ENCODE results near the gene NKTR.

NKTR gene

GRCh38 chr3:42657675-42658074, 57.2 kb downstream of the NKTR start:
- WGBS = 89% methylated on average over 4 of the region's 4 CpGs
- no peak overlapping the region for H3K9ac ChIP-seq (ENCODE audit: low read depth, low read length)
- no peak overlapping the region for H3K4me3 ChIP-seq (ENCODE audit: low read length)
- no peaks in the 10 kb centered on the region for H3K27me3 ChIP-seq (ENCODE audit: insufficient read depth, low read length)
- no peaks in the 10 kb centered on the region for H3K36me3 ChIP-seq (ENCODE audit: insufficient read depth, low read length)
- no peak overlapping the region for H3K27ac ChIP-seq (ENCODE audit: low read depth, low read length)
- H3K4me1 ChIP-seq (ENCODE audit: insufficient read depth, low read length) = peaks cover 18% of the 10 kb centered on the region
- H3K9me3 ChIP-seq (ENCODE audit: insufficient read depth, low read depth, low read length) = no peaks in the 10 kb centered on the region

DNA sequence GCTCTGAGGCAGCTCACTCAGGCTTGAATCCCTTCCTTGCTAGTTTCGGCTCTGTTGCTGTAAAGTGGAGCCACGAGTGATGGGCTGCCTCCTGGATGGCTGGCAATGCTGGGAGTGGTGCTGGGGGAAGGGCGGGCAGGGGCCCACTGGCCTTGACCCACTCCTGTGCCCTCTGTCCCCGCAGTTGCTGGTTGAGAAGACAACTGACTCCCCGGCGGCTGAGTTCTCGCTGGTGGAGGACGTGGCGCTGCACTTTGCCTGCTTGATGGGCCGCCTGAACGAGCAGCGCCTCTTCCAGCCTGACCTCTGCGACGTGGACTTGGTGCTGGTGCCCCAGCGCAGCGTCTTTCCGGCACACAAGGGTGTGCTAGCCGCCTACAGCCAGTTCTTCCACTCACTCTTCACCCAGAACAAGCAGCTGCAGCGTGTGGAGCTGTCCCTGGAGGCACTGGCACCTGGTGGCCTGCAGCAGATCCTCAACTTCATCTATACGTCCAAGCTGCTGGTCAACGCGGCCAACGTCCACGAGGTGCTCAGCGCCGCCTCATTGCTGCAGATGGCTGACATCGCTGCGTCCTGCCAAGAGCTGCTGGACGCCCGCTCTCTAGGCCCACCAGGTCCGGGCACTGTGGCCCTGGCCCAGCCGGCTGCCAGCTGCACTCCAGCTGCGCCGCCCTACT, 57.7 kb downstream of the NKTR start:
- H3K4me1 ChIP-seq (ENCODE audit: insufficient read depth, low read length) = peaks cover 13% of the 10 kb centered on the region
- WGBS = 94% methylated on average over 34 of the region's 34 CpGs
- no peak overlapping the region for H3K9ac ChIP-seq (ENCODE audit: low read depth, low read length)
- no peaks in the 10 kb centered on the region for H3K9me3 ChIP-seq (ENCODE audit: insufficient read depth, low read depth, low read length)
- H3K36me3 ChIP-seq (ENCODE audit: insufficient read depth, low read length) = no peaks in the 10 kb centered on the region
- no peaks in the 10 kb centered on the region for H3K27me3 ChIP-seq (ENCODE audit: insufficient read depth, low read length)
- no peak overlapping the region for H3K27ac ChIP-seq (ENCODE audit: low read depth, low read length)
- no peak overlapping the region for H3K4me3 ChIP-seq (ENCODE audit: low read length)

DNA sequence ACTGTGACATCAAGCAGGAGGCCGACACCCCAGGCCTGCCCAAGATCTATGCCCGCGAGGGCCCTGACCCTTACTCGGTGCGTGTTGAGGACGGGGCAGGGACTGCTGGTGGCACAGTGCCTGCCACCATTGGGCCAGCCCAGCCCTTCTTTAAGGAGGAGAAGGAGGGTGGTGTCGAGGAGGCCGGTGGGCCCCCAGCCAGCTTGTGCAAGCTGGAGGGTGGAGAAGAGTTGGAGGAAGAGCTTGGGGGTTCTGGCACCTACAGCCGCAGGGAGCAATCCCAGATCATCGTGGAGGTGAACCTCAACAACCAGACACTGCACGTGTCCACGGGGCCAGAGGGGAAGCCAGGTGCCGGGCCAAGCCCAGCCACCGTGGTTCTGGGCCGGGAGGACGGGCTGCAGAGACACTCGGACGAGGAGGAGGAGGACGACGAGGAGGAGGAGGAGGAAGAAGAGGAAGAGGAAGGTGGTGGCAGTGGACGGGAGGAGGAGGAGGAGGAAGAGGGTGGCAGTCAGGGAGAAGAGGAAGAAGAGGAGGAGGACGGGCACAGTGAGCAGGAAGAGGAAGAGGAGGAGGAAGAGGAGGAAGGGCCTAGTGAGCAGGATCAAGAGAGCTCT, 58.4 kb downstream of the NKTR start:
- 93% methylated on average over 22 of the region's 22 CpGs for WGBS
- Histone ChIP-seq H3K4me3 (ENCODE audit: low read length) (no peak overlapping the region), H3K27ac (ENCODE audit: low read depth, low read length) (no peak overlapping the region), H3K27me3 (ENCODE audit: insufficient read depth, low read length) (no peaks in the 10 kb centered on the region), H3K4me1 (ENCODE audit: insufficient read depth, low read length) (peaks cover 9% of the 10 kb centered on the region), H3K9ac (ENCODE audit: low read depth, low read length) (no peak overlapping the region), H3K36me3 (ENCODE audit: insufficient read depth, low read length) (no peaks in the 10 kb centered on the region), H3K9me3 (ENCODE audit: insufficient read depth, low read depth, low read length) (no peaks in the 10 kb centered on the region)

- H3K4me1 ChIP-seq (ENCODE audit: insufficient read depth, low read length) = peaks cover 9% of the 10 kb centered on the region
- H3K9me3 ChIP-seq (ENCODE audit: insufficient read depth, low read depth, low read length) = no peaks in the 10 kb centered on the region
- no peak overlapping the region for H3K9ac ChIP-seq (ENCODE audit: low read depth, low read length)
- 92% methylated on average over 25 of the region's 25 CpGs for WGBS
- no peaks in the 10 kb centered on the region for H3K36me3 ChIP-seq (ENCODE audit: insufficient read depth, low read length)
- H3K27me3 ChIP-seq (ENCODE audit: insufficient read depth, low read length) = no peaks in the 10 kb centered on the region
- no peak overlapping the region for H3K27ac ChIP-seq (ENCODE audit: low read depth, low read length)
- no peak overlapping the region for H3K4me3 ChIP-seq (ENCODE audit: low read length)
Measured at GRCh38 chr3:42659451-42660130, 59.1 kb downstream of the NKTR start.

GRCh38 chr3:42660131-42660715, 59.7 kb downstream of the NKTR start:
- Histone ChIP-seq H3K36me3 (ENCODE audit: insufficient read depth, low read length) (no peaks in the 10 kb centered on the region), H3K9ac (ENCODE audit: low read depth, low read length) (no peak overlapping the region)

DNA sequence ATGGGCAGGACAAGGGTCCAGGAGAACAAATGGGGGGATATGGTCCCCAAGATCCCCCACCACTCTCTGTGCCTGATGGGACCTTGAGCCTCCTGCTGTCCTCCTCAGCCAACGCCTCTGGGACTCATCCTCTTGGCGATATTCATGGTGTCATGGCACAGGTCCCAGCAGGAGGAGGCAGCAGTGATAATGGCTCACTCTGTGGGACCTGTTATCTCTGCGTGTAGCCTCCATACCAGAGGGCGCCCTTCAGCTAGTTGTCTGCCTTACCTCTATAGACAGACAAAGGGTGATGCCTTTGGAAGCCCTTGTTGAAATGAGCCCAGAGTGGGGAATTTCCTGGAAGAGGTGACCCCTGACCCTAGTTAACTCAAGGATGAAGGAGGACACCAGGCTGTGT, 60.4 kb downstream of the NKTR start:
- Histone ChIP-seq H3K9me3 (ENCODE audit: insufficient read depth, low read depth, low read length) (no peaks in the 10 kb centered on the region), H3K4me3 (ENCODE audit: low read length) (no peak overlapping the region), H3K36me3 (ENCODE audit: insufficient read depth, low read length) (no peaks in the 10 kb centered on the region), H3K27ac (ENCODE audit: low read depth, low read length) (no peak overlapping the region), H3K9ac (ENCODE audit: low read depth, low read length) (no peak overlapping the region), H3K4me1 (ENCODE audit: insufficient read depth, low read length) (no peaks in the 10 kb centered on the region), H3K27me3 (ENCODE audit: insufficient read depth, low read length) (no peaks in the 10 kb centered on the region)
- 67% methylated on average over 4 of the region's 4 CpGs for WGBS

More at GRCh38 chr3:42660131-42660715, 59.7 kb downstream of the NKTR start:
- no peak overlapping the region for H3K4me3 ChIP-seq (ENCODE audit: low read length)
- 82% methylated on average over 6 of the region's 6 CpGs for WGBS
- H3K4me1 ChIP-seq (ENCODE audit: insufficient read depth, low read length) = peaks cover 6% of the 10 kb centered on the region
- H3K27ac ChIP-seq (ENCODE audit: low read depth, low read length) = no peak overlapping the region
- H3K9me3 ChIP-seq (ENCODE audit: insufficient read depth, low read depth, low read length) = no peaks in the 10 kb centered on the region
- H3K27me3 ChIP-seq (ENCODE audit: insufficient read depth, low read length) = no peaks in the 10 kb centered on the region

- Histone ChIP-seq H3K9ac (ENCODE audit: low read depth, low read length) (no peak overlapping the region), H3K36me3 (ENCODE audit: insufficient read depth, low read length) (no peaks in the 10 kb centered on the region)
- WGBS = 95% methylated on average over 5 of the region's 5 CpGs
Measured at GRCh38 chr3:42661593-42662022, 61.1 kb downstream of the NKTR start.

GRCh38 chr3:42662037-42662812, 61.7 kb downstream of the NKTR start:
- no peak overlapping the region for H3K9ac ChIP-seq (ENCODE audit: low read depth, low read length)
- H3K27ac ChIP-seq (ENCODE audit: low read depth, low read length) = no peak overlapping the region
- no peak overlapping the region for H3K4me3 ChIP-seq (ENCODE audit: low read length)
- H3K27me3 ChIP-seq (ENCODE audit: insufficient read depth, low read length) = no peaks in the 10 kb centered on the region
- 96% methylated on average over 7 of the region's 7 CpGs for WGBS
- no peaks in the 10 kb centered on the region for H3K9me3 ChIP-seq (ENCODE audit: insufficient read depth, low read depth, low read length)
- H3K4me1 ChIP-seq (ENCODE audit: insufficient read depth, low read length) = no peaks in the 10 kb centered on the region
- no peaks in the 10 kb centered on the region for H3K36me3 ChIP-seq (ENCODE audit: insufficient read depth, low read length)

More at GRCh38 chr3:42661593-42662022, 61.1 kb downstream of the NKTR start:
- no peak overlapping the region for H3K4me3 ChIP-seq (ENCODE audit: low read length)
- no peaks in the 10 kb centered on the region for H3K4me1 ChIP-seq (ENCODE audit: insufficient read depth, low read length)
- no peaks in the 10 kb centered on the region for H3K27me3 ChIP-seq (ENCODE audit: insufficient read depth, low read length)
- no peak overlapping the region for H3K27ac ChIP-seq (ENCODE audit: low read depth, low read length)
- H3K9me3 ChIP-seq (ENCODE audit: insufficient read depth, low read depth, low read length) = no peaks in the 10 kb centered on the region

GRCh38 chr3:42662813-42663535, 62.5 kb downstream of the NKTR start:
- no peaks in the 10 kb centered on the region for H3K36me3 ChIP-seq (ENCODE audit: insufficient read depth, low read length)
- WGBS = 91% methylated on average over 12 of the region's 12 CpGs
- no peak overlapping the region for H3K9ac ChIP-seq (ENCODE audit: low read depth, low read length)
- H3K4me3 ChIP-seq (ENCODE audit: low read length) = no peak overlapping the region
- H3K4me1 ChIP-seq (ENCODE audit: insufficient read depth, low read length) = no peaks in the 10 kb centered on the region
- no peaks in the 10 kb centered on the region for H3K27me3 ChIP-seq (ENCODE audit: insufficient read depth, low read length)
- H3K9me3 ChIP-seq (ENCODE audit: insufficient read depth, low read depth, low read length) = no peaks in the 10 kb centered on the region
- no peak overlapping the region for H3K27ac ChIP-seq (ENCODE audit: low read depth, low read length)

- H3K9me3 ChIP-seq (ENCODE audit: insufficient read depth, low read depth, low read length) = no peaks in the 10 kb centered on the region
- no peak overlapping the region for H3K9ac ChIP-seq (ENCODE audit: low read depth, low read length)
- H3K27me3 ChIP-seq (ENCODE audit: insufficient read depth, low read length) = no peaks in the 10 kb centered on the region
- no peaks in the 10 kb centered on the region for H3K36me3 ChIP-seq (ENCODE audit: insufficient read depth, low read length)
- no peaks in the 10 kb centered on the region for H3K4me1 ChIP-seq (ENCODE audit: insufficient read depth, low read length)
- H3K4me3 ChIP-seq (ENCODE audit: low read length) = no peak overlapping the region
- H3K27ac ChIP-seq (ENCODE audit: low read depth, low read length) = no peak overlapping the region
- 96% methylated on average over 38 of the region's 38 CpGs for WGBS
Measured at GRCh38 chr3:42663581-42664437, 63.3 kb downstream of the NKTR start.
